Stimulated activated CD8-positive, alpha-beta memory T cell treated with anti-CD3 and anti-CD28 coated beads, Interleukin-2, amount 100 ng/mL, for 1 hour (primary cell): ENCODE measurements around the gene COPS3.

Experiments
- DNase-seq, 2 donors: peaks; one replicate each; pipeline ENCODE4 v3.0.0-alpha.2; 2020; ENCODE audit warnings: low read depth in 2 of 2

Gene COPS3

GRCh38 chr17:17280613-17281549 is at the start of gene COPS3:
Gene COPS3 (minus strand): TSS chr17:17281246. CDS start chr17:17281186, 60 bp downstream.
- peak; percentile 93 to 96 for DNase-seq

- no peak for DNase-seq
Measured at GRCh38 chr17:17328251-17328650, 47.2 kb upstream of the COPS3 start.

DNA sequence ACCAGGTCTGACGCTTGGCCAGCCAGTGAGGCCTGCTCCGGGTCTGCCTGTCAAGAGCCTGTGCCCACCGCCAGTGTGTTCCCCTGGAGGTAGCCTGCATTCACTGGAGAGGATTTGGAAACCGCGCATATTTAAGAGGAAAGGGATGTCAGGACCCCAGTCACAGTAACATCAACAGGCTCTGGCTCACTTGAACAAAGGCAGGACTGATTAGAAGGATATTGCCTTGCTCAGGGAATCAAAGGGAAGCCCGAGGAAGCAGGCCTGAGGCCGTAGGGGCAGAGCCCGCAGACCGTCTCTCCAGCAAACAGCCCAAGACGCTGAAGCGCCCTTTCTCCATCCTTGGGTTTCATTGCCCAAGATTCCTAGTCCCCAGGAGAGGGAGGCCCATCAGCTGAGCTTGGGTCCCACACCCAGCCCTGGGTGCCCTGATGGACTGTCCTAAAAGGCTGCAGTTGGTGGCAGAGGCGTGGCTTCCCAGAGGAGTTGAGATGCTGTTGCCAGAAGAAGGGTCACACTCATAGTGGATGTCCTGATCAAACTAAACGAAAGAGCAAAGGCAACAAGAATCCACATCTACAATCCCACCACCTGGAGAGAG is 45.3 kb upstream of the COPS3 start:
- no peak for DNase-seq

DNA sequence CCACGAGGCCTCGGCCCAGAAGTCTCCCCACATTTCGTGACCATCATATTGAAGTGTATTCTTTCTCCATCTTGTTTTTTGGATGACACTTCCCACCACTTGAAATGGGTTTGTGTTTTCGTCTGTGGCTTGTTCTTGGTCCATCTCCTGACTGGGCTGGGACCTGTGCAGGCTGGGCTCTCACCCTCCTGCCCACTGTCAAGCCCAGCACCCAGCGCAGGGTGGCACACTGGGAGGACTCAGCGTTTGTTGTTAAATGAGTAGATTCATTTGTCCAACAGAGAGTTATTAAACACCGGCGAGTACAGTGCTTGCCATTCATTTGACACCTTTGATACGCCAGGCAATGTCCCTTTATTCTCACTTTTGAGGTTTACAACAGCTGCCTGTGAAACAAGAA is 44.8 kb upstream of the COPS3 start:
- DNase-seq = no peak

DNA sequence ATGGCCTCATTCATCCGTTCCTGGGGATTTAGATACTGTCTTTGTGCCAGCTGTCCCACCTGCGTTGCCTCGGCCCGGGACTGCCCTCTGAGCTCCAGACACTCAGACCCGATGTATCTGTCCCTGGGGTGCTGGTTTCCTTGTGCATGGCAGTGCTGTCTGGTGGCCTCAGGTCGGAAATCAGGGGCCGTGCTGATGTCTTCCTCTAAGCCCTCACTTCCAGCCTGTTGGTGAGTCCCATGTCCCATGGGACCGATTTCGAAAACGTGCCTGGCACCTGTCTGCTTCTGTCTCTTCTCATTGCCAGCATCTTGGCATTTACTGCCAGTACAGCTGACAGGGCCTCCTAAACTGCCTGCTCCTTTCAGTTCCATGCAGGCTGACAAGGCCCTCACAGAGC is 44.2 kb upstream of the COPS3 start:
- DNase-seq = no peak

GRCh38 chr17:17324616-17325015 is 43.6 kb upstream of the COPS3 start:
- DNase-seq = no peak

- no peak for DNase-seq
Measured at GRCh38 chr17:17322516-17323510, 41.8 kb upstream of the COPS3 start.

DNA sequence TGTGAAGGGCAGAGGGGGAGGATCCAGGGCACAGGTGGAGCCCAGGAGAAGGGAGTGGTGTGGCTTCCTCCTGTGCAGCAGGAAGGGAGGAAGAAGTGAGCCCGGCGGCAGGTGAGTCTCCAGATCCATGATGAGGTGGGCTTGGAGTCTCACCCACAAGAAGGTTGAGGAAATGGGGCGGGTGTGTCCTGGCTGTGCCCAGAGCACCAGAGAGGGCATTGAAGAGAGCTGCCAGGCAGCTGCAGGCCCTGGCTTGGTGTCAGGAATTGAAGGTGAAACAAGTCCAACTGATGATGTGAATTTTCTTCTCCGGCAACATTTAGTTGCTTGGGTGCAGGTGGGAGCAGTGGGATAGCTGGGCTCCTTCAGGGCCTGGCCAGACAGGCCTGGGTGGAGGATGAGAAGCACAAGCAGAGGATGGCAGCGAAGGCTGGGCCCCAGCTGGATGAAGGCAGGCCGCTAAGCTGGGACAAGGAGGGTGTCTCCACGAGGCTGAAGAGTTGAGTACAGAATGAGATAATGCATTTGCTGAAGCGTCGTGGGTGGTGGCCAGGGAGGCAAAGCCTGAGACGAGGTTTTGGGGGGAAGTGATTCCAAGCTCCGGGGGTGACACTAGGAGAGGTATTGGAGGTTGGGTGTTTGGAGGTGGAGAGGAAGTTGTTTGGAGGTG is 40.4 kb upstream of the COPS3 start:
- no peak for DNase-seq

GRCh38 chr17:17320911-17321220 is 39.8 kb upstream of the COPS3 start:
- DNase-seq = no peak

- no peak for DNase-seq
Measured at GRCh38 chr17:17320188-17320910, 39.3 kb upstream of the COPS3 start.

GRCh38 chr17:17315142-17315821 is 34.2 kb upstream of the COPS3 start:
- DNase-seq = no peak

- no peak for DNase-seq
Measured at GRCh38 chr17:17314501-17315071, 33.5 kb upstream of the COPS3 start.

DNA sequence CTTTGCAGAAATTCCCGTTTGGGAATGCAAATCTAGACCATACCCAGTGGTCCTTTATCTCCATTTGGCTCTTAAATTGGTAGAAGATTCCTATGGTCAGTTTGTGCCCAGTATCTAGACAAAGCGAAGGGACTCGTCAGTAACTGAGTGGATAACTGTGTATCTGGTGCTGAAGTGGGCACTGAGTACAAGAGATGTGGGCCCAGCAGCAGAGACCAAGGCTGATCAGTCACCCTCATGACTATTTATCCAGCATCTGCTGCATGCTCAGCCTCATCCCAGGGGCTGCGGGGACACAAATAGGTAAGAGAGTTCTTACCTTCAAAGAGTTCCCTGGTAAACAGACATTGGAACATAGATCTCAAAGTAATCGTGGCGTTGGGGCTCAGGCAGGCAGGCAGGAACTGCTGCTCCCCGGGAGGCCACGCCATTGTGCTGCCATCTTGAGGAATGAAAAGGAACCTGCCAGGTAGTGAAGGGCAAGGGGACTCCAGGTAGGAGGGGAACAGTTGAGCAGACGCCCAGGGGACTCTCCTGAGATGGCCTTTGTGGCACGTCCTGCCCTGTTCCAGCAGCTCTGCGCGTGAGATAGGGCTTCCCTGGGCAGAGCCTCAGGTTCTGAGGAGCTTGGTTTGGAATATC is 32.4 kb upstream of the COPS3 start:
- DNase-seq = peak; percentile 41 to 49

DNA sequence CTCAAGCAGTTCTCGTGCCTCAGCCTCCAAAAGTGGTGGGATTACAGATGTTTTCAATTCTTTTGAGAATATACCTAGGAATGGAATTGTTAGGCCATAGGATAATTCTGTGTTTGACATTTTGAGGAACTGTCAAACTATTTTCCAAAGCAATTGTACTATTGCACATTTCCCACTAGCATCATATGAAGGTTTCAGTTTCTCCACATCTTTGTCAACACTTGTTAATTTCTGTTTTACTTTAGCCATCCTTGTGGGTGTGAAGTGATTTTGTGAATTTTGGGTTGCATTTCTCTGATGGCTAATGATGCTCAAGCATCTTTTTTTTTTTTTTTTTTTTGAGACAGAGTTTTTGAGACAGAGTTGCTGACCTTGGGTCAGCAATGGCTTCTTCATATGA is 28.3 kb upstream of the COPS3 start:
- no peak for DNase-seq

DNA sequence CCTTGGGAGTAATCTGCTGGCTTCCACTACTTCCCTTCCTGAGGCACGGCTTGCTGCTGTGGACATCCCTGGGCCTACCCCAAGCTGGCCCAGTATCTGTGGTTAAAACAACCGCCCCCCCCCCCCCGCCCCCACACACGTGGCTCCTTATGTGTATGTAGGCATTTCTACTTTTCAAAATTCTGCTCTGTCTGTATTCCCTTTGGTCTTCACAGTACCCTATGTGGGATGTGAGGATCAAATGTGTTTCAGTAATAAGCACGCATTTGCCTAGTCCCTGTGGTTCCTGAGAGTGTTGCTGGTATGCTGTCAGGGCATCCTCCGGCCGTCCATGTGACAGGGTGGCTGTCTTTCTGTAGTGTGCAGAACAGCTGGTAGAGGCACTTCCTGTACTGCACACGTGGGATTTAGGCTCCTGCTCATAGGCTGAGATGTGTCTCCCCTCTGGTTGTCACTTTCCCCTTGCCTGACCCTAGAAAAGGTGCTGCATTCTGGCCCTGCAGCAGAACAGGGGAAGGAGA is 24.3 kb upstream of the COPS3 start:
- DNase-seq = no peak

DNA sequence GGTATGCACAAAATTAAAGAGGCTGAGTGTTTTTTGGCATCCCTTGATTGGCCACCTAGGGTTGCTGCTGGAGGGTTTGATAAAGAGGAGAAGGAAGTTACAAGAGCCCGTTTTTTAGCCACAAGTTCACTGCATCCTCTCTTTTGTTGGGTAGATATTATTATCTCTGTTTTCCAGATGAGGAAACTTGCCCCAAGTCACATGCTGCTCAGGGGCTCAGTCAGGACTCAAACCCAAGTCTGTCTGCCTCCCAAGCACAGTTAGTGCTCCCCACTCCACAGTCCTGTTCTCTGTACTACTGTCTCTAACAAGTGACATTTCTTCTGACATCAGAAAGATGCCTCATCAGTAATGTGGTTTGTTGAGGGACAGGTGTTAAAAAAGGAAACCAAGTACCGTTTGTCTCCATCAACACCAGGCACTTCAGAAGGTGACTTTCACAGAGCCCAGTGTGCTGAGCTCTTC is 23.5 kb upstream of the COPS3 start:
- no peak for DNase-seq

DNA sequence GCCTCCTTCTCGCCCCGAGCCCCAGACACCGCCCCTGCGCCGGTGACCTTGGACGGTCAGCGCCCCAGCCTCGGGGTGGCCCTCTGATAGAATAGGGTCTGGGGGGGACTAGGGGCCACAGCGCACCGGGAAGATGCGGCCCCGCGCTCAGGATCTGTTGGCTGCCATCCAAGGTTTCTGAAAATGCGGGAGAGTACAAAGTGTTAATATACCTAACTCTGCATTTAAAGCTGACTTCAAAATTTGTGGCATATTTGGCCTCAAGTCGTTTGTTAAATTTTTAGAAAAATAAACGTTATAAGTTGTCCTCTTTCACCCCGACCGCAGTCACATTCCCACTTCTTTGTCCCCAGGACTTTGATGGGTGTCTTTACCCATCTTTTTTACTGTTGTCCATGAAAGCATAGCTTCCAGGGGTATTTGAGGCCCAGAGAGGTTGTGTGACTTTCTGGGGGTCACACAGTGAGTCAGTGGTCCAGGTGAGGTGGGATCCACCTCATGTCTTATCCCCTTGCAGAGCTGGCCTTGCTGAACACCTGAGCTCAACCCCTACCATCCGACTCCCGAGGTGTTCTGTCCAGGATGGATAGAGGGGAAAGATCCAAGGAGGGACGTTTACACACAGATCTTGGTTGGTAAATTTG is 22.9 kb upstream of the COPS3 start:
- DNase-seq = no peak

DNA sequence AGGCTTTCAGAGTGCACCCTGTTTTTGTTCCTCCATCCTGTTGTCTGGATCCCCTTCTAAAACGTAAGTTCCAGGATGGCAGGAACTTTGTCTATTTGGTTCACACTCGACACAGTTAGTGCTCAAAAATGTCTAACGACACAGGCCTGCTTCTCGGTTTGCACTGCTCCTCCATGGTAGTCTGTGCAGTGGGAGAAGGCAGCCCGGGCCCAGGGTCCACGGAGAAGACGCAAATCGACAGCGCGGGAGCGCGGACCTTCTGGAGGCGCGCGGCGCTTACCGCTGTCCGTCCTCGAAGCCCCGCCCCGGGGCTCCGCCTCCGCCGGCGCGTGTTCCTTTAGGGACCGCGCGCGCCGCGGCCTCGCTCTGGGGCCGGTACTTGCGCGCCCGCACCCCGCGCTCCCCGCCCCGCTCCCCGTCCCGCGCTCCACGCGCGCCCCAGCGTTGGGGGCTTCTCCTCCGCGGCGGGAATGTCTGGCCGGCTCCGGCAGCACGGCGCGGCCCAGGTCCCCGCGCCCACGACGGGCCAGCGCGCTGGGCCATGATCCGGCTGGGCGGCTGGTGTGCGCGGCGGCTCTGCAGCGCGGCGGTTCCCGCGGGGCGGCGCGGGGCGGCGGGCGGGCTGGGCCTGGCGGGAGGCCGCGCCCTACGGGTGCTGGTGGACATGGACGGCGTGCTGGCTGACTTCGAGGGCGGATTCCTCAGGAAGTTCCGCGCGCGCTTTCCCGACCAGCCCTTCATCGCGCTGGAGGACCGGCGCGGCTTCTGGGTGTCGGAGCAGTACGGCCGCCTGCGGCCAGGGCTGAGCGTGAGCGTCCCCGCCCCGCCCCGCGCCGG is 22.2 kb upstream of the COPS3 start, which contains the start of gene NT5M:
TSS of gene NT5M (plus strand) at position 364 of the 837 bp plus-strand sequence. CDS start at position 542, 178 bp downstream.
- peak; percentile 31 to 44 for DNase-seq
